KBM-7 (cell line): ENCODE results near the gene KCNN2.

Source experiments
- DNase-seq: peaks from one replicate; pipeline ENCODE4 v3.0.0-alpha.2; 2015
- in situ Hi-C: fragments of 300-500 bp; cut with MboI; formaldehyde crosslinking; loops from 2 replicates; pipeline ENCODE4 v1.14.3; 2020; ENCODE audit warnings: low sequenced_read_pairs, low pct_unique_long_range_greater_than_20kb, mixed read lengths

KCNN2 gene

GRCh38 chr5:114360816-114361723 lies 800 bp upstream of the KCNN2 start:
- in situ Hi-C loops = no loop called here
- DNase-seq = peak; percentile 15

- in situ Hi-C loops = no loop called here
- DNase-seq = no peak
Measured at GRCh38 chr5:114362197-114362976, 517 bp downstream of the KCNN2 start.

- in situ Hi-C loops = no loop called here
- no peak for DNase-seq
Measured at GRCh38 chr5:114362977-114363761, 1.3 kb downstream of the KCNN2 start.

- no peak for DNase-seq
- in situ Hi-C loops = no loop called here
Measured at GRCh38 chr5:114363837-114364236, 2.0 kb downstream of the KCNN2 start.

- no peak for DNase-seq
- in situ Hi-C loops = no loop called here
Measured at GRCh38 chr5:114367029-114367428, 5.2 kb downstream of the KCNN2 start.

GRCh38 chr5:114369680-114370417 lies 8.0 kb downstream of the KCNN2 start:
- in situ Hi-C loops = no loop called here
- no peak for DNase-seq

GRCh38 chr5:114377050-114377844 lies 15.4 kb downstream of the KCNN2 start:
- in situ Hi-C loops = no loop called here
- no peak for DNase-seq

GRCh38 chr5:114377946-114378345 lies 16.1 kb downstream of the KCNN2 start:
- DNase-seq = no peak
- in situ Hi-C loops = no loop called here

GRCh38 chr5:114380721-114381120 lies 18.9 kb downstream of the KCNN2 start:
- no peak for DNase-seq
- in situ Hi-C loops = no loop called here

- in situ Hi-C loops = no loop called here
- no peak for DNase-seq
Measured at GRCh38 chr5:114387433-114387832, 25.6 kb downstream of the KCNN2 start.

- no peak for DNase-seq
- in situ Hi-C loops = no loop called here
Measured at GRCh38 chr5:114390431-114390830, 28.6 kb downstream of the KCNN2 start.

GRCh38 chr5:114391321-114391720 lies 29.5 kb downstream of the KCNN2 start:
- no peak for DNase-seq
- in situ Hi-C loops = no loop called here

GRCh38 chr5:114393159-114393558 lies 31.3 kb downstream of the KCNN2 start:
- in situ Hi-C loops = no loop called here
- DNase-seq = no peak

GRCh38 chr5:114402206-114402605 lies 40.3 kb downstream of the KCNN2 start:
- DNase-seq = no peak
- in situ Hi-C loops = no loop called here

- DNase-seq = no peak
- in situ Hi-C loops = no loop called here
Measured at GRCh38 chr5:114407783-114408182, 45.9 kb downstream of the KCNN2 start.

- in situ Hi-C loops = no loop called here
Measured at GRCh38 chr5:114408847-114409246, 47.0 kb downstream of the KCNN2 start.

GRCh38 chr5:114411380-114411931 lies 49.6 kb downstream of the KCNN2 start:
- no peak for DNase-seq
- in situ Hi-C loops = no loop called here

More at GRCh38 chr5:114408847-114409246, 47.0 kb downstream of the KCNN2 start:
- DNase-seq = no peak
